ENCODE results near the gene CHTF18. TPM values are rescaled to one million over a fixed set of nuclear protein-coding genes. Genes with fewer than 3 reads are reported as not detected.

The CHTF18 gene
- total RNA-seq, 1 donor: 20.0 TPM

GRCh38 chr16:842711-843560 lies 54.5 kb downstream of the CHTF18 start:
- H3K4me3 ChIP-seq (ENCODE audit: low read depth, low read length): no peak overlapping the region
- no peak for DNase-seq (ENCODE audit: low read depth)
- TF ChIP-seq, protein P1, sequence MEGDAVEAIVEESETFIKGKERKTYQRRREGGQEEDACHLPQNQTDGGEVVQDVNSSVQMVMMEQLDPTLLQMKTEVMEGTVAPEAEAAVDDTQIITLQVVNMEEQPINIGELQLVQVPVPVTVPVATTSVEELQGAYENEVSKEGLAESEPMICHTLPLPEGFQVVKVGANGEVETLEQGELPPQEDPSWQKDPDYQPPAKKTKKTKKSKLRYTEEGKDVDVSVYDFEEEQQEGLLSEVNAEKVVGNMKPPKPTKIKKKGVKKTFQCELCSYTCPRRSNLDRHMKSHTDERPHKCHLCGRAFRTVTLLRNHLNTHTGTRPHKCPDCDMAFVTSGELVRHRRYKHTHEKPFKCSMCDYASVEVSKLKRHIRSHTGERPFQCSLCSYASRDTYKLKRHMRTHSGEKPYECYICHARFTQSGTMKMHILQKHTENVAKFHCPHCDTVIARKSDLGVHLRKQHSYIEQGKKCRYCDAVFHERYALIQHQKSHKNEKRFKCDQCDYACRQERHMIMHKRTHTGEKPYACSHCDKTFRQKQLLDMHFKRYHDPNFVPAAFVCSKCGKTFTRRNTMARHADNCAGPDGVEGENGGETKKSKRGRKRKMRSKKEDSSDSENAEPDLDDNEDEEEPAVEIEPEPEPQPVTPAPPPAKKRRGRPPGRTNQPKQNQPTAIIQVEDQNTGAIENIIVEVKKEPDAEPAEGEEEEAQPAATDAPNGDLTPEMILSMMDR (IDR thresholded peaks at IDR 0.05; ENCODE audit: insufficient read depth, low read length): no peak

GRCh38 chr16:843771-844170 lies 55.4 kb downstream of the CHTF18 start:
- TF ChIP-seq, protein P1 (IDR thresholded peaks at IDR 0.05; ENCODE audit: insufficient read depth, low read length): no peak
- no peak overlapping the region for H3K4me3 ChIP-seq (ENCODE audit: low read depth, low read length)
- no peak for DNase-seq (ENCODE audit: low read depth)

GRCh38 chr16:844638-845350 lies 56.4 kb downstream of the CHTF18 start:
- TF ChIP-seq, protein P1 (IDR thresholded peaks at IDR 0.05; ENCODE audit: insufficient read depth, low read length): no peak
- H3K4me3 ChIP-seq (ENCODE audit: low read depth, low read length): no peak overlapping the region
- no peak for DNase-seq (ENCODE audit: low read depth)

DNA sequence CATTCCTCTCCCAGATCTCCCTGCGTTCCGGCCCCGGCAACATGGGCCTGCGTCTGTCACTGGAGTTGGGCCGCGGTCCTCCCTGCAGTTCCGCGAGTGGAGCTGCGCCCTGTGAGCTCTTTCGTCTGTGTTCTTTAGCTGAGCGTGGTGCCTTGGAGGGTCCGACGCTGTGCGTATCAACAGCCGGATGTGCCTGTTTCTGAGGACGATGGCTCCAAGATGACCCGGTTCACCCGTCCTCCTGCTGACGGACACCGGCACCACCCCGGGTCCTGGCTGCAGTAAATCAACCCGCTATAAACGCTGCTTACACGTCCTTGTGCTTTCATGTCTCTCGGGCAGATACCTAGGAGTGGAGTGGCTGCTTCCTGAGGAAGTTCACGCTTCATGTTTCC lies 56.9 kb downstream of the CHTF18 start:
- DNase-seq (ENCODE audit: low read depth): no peak
- no peak overlapping the region for H3K4me3 ChIP-seq (ENCODE audit: low read depth, low read length)
- TF ChIP-seq, protein P1 (IDR thresholded peaks at IDR 0.05; ENCODE audit: insufficient read depth, low read length): no peak

DNA sequence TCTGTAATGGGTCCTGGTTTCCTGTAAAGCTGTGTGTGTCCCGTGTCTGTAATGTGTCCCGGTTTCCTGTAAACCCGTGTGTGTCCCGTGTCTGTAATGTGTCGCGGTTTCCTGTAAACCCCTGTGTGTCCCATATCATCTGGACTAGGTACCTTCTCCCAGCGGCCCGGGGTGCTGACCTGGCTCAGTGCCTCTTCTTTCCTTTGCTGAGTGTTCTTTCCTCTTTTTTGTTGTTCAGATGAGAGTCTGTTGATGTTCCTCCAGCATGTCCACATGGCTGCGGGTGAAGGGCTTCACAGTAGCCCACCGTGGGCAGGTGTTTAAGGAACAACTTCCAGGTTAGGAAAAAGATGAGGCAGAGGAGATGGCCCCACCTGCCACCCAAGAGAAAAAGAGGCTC lies 58.7 kb downstream of the CHTF18 start:
- TF ChIP-seq, protein P1 (IDR thresholded peaks at IDR 0.05; ENCODE audit: insufficient read depth, low read length): no peak
- no peak overlapping the region for H3K4me3 ChIP-seq (ENCODE audit: low read depth, low read length)
- no peak for DNase-seq (ENCODE audit: low read depth)

Small RNA genes lying within 50 kb of the gene (small RNA-seq; reads per million reads assigned to genes)
- not detected for gene MIR662

Other genes starting within 250 kb of the CHTF18 start
- gene PRR35, start 228.2 kb upstream of the CHTF18 start, total RNA-seq (ENCODE audit: low replicate concordance): not detected in 2 replicates
- 2.0 and 2.5 TPM in 2 replicates for gene NHLRC4, start 221.6 kb upstream of the CHTF18 start, total RNA-seq (ENCODE audit: low replicate concordance)
- gene PIGQ, start 218.7 kb upstream of the CHTF18 start, total RNA-seq (ENCODE audit: low replicate concordance): 20.7 and 29.1 TPM in 2 replicates
- 12.0 and 14.6 TPM in 2 replicates for gene RAB40C, start 198.6 kb upstream of the CHTF18 start, total RNA-seq (ENCODE audit: low replicate concordance)
- 0.18 and 0.25 TPM in 2 replicates for gene WFIKKN1, start 157.6 kb upstream of the CHTF18 start, total RNA-seq (ENCODE audit: low replicate concordance)
- gene METTL26, start 152.3 kb upstream of the CHTF18 start, total RNA-seq (ENCODE audit: low replicate concordance): 85.0 and 86.0 TPM in 2 replicates
- 13.3 and 22.4 TPM in 2 replicates for gene MCRIP2, start 146.8 kb upstream of the CHTF18 start, total RNA-seq (ENCODE audit: low replicate concordance)
- 12.7 and 25.0 TPM in 2 replicates for gene WDR90, start 139.3 kb upstream of the CHTF18 start, total RNA-seq (ENCODE audit: low replicate concordance)
- 24.4 and 34.5 TPM in 2 replicates for gene RHOT2, start 120.5 kb upstream of the CHTF18 start, total RNA-seq (ENCODE audit: low replicate concordance)
- 1.6 and 3.2 TPM in 2 replicates for gene RHBDL1, start 112.9 kb upstream of the CHTF18 start, total RNA-seq (ENCODE audit: low replicate concordance)
- 88.9 and 112 TPM in 2 replicates for gene STUB1, start 108.2 kb upstream of the CHTF18 start, total RNA-seq (ENCODE audit: low replicate concordance)
- 32.0 and 42.8 TPM in 2 replicates for gene JMJD8, start 104.3 kb upstream of the CHTF18 start, total RNA-seq (ENCODE audit: low replicate concordance)
- gene WDR24, start 98.2 kb upstream of the CHTF18 start, total RNA-seq (ENCODE audit: low replicate concordance): 8.1 and 8.3 TPM in 2 replicates
- gene FBXL16, start 82.8 kb upstream of the CHTF18 start, total RNA-seq (ENCODE audit: low replicate concordance): under 0.01 TPM in 1 of 2 replicates, not detected in the other
- 30.7 and 38.8 TPM in 2 replicates for gene METRN, start 73.5 kb upstream of the CHTF18 start, total RNA-seq (ENCODE audit: low replicate concordance)
- gene ANTKMT, start 67.5 kb upstream of the CHTF18 start, total RNA-seq (ENCODE audit: low replicate concordance): 21.8 and 70.1 TPM in 2 replicates
- gene CCDC78, start 62.2 kb upstream of the CHTF18 start, total RNA-seq (ENCODE audit: low replicate concordance): 1.1 and 1.8 TPM in 2 replicates
- gene HAGHL, start 61.5 kb upstream of the CHTF18 start, total RNA-seq (ENCODE audit: low replicate concordance): 10.6 and 21.1 TPM in 2 replicates
- 20.0 and 24.7 TPM in 2 replicates for gene CIAO3, start 47.6 kb upstream of the CHTF18 start, total RNA-seq (ENCODE audit: low replicate concordance)
- not detected in 2 replicates for gene MSLN, start 27.9 kb upstream of the CHTF18 start, total RNA-seq (ENCODE audit: low replicate concordance)
- 14.5 and 20.3 TPM in 2 replicates for gene RPUSD1, start 239 bp upstream of the CHTF18 start, total RNA-seq (ENCODE audit: low replicate concordance)
- not detected in 2 replicates for gene GNG13, start 12.1 kb downstream of the CHTF18 start, total RNA-seq (ENCODE audit: low replicate concordance)
- gene LMF1, start 182.4 kb downstream of the CHTF18 start, total RNA-seq (ENCODE audit: low replicate concordance): 11.9 and 29.4 TPM in 2 replicates
- 0.09 and 0.33 TPM in 2 replicates for gene SOX8, start 193.2 kb downstream of the CHTF18 start, total RNA-seq (ENCODE audit: low replicate concordance)

Data from fibroblast of the aortic adventitia (primary cell).